Ovary (tissue), 9 donors: ENCODE data around the gene FANK1. TPM values are rescaled to one million over a fixed set of nuclear protein-coding genes. Genes with fewer than 3 reads are reported as not detected.

Experiments used
- DNase-seq, 5 donors: peaks; one replicate each; pipeline ENCODE4 v3.0.0-alpha.2; 2019 to 2020
- H3K27ac ChIP-seq, 2 donors: fragments of 200-600 bp; one replicate each; pipeline versions ENCODE4 v1.5.1 to v1.8.0; 2019 to 2022
- H3K27me3 ChIP-seq: fragments of 200-600 bp; one replicate; pipeline ENCODE4 v1.8.0; 2022
- H3K36me3 ChIP-seq: fragments of 200-600 bp; sonication (generic); one replicate; pipeline ENCODE4 v1.5.1; 2019
- H3K4me1 ChIP-seq: one replicate; pipeline ENCODE4 v1.8.1; 2013; ENCODE audit warnings: mild to moderate bottlenecking, moderate library complexity; ENCODE audit not compliant: insufficient read depth
- H3K4me3 ChIP-seq: fragments of 200-600 bp; sonication (generic); one replicate; pipeline ENCODE4 v1.5.1; 2017
- H3K9me3 ChIP-seq, 2 donors: fragments of 200-600 bp in 1 of 2; sonication (generic) in 1 of 2; one replicate each; pipeline versions ENCODE4 v1.5.1 to v1.8.1; 2013 to 2019; ENCODE audit warnings: mild to moderate bottlenecking in 1 of 2, moderate library complexity in 1 of 2
- CTCF ChIP-seq, 3 donors: fragments of 450-650 bp in 2 of 3; fragments of 200-600 bp in 1 of 3; IDR thresholded peaks; one replicate each; pipeline versions ENCODE4 v1.5.1 to v1.8.0; 2016 to 2022; ENCODE audit warnings: antibody characterized with exemption in 3 of 3, mild to moderate bottlenecking in 1 of 3
- EP300 ChIP-seq: sonication (generic); formaldehyde crosslinking; IDR thresholded peaks from one replicate; pipeline ENCODE4 v1.6.1; 2017; ENCODE audit warnings: antibody characterized with exemption
- POLR2A ChIP-seq: fragments of 450-650 bp; IDR thresholded peaks from one replicate; pipeline ENCODE4 v1.6.1; 2017; ENCODE audit warnings: antibody characterized with exemption, mild to moderate bottlenecking, moderate library complexity
- WGBS, 3 donors: extraction: QIAGEN DNeasy Blood & Tissue Kit in 1 of 3; methylation state at CpG; one replicate each; pipeline versions ENCODE4 v1.1.5 to v1.1.7; 2013 to 2017; 5-methylcytosine and 5-hydroxymethylcytosine counted together
- intact Hi-C, 4 donors: fragments of 100-400 bp; cut with DNase I; formaldehyde crosslinking; loops; one replicate each; pipeline versions ENCODE4 v1.11.0 to v1.15.1; 2022 to 2023
- polyA plus RNA-seq, 2 donors: library from polyadenylated mRNA; stranded (reverse); fragments of 200-250 nt in 1 of 2; fragments of 350-450 nt in 1 of 2; fragmentation: Illumina TruSeq in 1 of 2; extraction: RNeasy Lipid Tissue Mini Kit (QIAGEN cat#74804) in 1 of 2; gene quantifications; one replicate each; pipeline ENCODE4 v1.2.3, GENCODE V29; 2013 to 2014
- total RNA-seq, 7 donors: library from RNA; depleted of rRNA in 2 of 7; stranded (reverse); fragments of >200 nt in 2 of 7; fragmentation: NEBNext Ultra II Directional in 3 of 7; extraction: Animal tissue kit (Norgen Biotek cat#: 25700) in 3 of 7; gene quantifications; one replicate each; pipeline versions ENCODE4 v1.1.0 to v1.2.4, GENCODE V29; 2016 to 2023
- donor health status: DM: no; HTN: no; CAD: no; lungs with moderate emphysema.
- donor health status: DM: no; HTN: no; CAD: no.
- donor health status: Bipolar disorder and iron deficiency.
- donor health status: DM: yes; HTN: yes; CAD: no.
- donor health status: DM: no; HTN: no; CAD: no.
- donor health status: DM: yes; HTN: yes; CAD: no.

The FANK1 gene
- total and polyA plus RNA-seq, 9 donors: 4.9 to 27.0 (median 5.6) TPM

DNA sequence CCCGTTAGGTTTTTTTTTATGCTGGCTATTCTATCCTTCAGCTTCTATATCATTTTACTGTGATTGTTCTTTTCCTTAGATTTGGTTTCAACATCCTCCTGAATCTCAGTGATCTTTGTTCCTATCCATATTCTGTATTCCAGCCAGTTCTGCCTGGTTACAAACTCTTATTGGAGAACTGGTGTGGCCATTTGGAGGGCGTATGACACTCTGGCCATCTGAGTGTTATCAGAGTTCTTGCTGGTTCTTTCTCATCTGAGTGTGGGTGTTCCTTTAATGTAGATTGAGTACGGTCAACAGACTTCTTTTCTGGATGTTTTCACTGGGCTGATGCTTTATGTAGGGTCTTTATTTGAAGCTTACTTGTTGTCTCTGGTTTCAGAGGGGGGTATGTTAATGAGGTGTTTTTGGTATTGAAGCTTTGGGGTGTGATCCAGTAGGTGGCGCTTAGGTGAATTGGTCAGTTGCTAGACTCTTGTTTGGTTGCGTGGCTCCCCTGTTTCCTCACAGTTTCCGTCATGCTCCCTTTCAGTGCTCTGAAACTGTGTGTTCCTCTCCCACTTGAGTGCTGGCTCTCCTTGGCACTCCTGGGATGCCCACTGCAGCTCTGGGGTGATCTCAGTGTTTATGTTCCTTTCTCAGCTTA lies 80.7 kb downstream of the FANK1 start:
- Histone ChIP-seq H3K27ac (no peak overlapping the region), H3K9me3 (no peaks in the 10 kb centered on the region), H3K4me3 (no peak overlapping the region), H3K4me1 (peaks cover under 1% of the 10 kb centered on the region), H3K36me3 (no peaks in the 10 kb centered on the region), H3K27me3 (no peaks in the 10 kb centered on the region)
- 91 to 95% (median 93%) methylated on average over 6 of the region's 6 CpGs for WGBS, 3 donors
- TF ChIP-seq POLR2A: no peak
- no peak for TF ChIP-seq EP300
- TF ChIP-seq CTCF (IDR thresholded peaks at IDR 0.05): no peak
- intact Hi-C loops: loop anchor here in 1 of 4 donors (10.0 kb wide), 1 partner anchor 538 kb away; no protein-coding TSS in a partner anchor
- DNase-seq: no peak

GRCh38 chr10:125979976-125980375 lies 83.6 kb downstream of the FANK1 start:
- intact Hi-C loops: loop anchor here in 3 of 4 donors (2.0 to 10.0 kb wide), 5 partner anchors 405 to 535 kb away; partner anchors contain the start of gene ADAM12 (in 3 of the 3)
- H3K27ac ChIP-seq: no peak overlapping the region

DNA sequence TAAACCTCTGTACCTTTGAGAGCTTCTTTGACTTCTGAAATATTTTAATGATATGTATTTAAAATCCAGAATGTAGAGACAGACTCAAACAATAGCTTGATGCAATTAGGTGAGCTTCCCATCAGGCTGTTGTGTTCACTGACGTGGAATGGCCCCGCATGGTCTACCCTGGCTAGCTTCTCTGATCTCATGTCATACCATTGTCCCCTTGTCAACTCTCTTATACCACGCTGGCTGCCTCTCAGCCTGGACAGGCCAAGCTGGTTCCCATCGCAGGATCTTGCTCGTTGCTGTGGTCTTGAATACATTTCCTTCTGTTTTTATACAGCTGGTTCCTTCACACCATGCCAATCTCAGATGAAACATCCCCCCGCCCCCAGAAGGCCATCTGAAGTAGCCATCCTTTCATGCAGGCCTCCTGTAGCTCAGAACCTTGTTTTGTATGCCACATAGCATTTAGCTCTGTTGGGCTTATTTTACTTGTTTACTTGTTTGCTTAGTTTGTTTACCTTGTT lies 84.2 kb downstream of the FANK1 start:
- no peak overlapping the region for H3K4me3 ChIP-seq
- 73 to 90% (median 88%) methylated on average over 6 of the region's 6 CpGs for WGBS, 3 donors
- H3K27ac ChIP-seq: no peak overlapping the region
- no peaks in the 10 kb centered on the region for H3K36me3 ChIP-seq
- H3K9me3 ChIP-seq: no peaks in the 10 kb centered on the region
- H3K4me1 ChIP-seq: peaks cover 2% of the 10 kb centered on the region
- no peaks in the 10 kb centered on the region for H3K27me3 ChIP-seq
- intact Hi-C loops: loop anchor here in 3 of 4 donors (2.0 to 10.0 kb wide), 4 partner anchors 404 to 524 kb away; partner anchors contain the start of gene ADAM12 (in 3 of the 3)
- TF ChIP-seq POLR2A (no peak), EP300 (no peak), CTCF (IDR thresholded peaks at IDR 0.05) (no peak)
- DNase-seq: no peak

More at GRCh38 chr10:125979976-125980375, 83.6 kb downstream of the FANK1 start:
- Histone ChIP-seq H3K27me3 (no peaks in the 10 kb centered on the region), H3K9me3 (no peaks in the 10 kb centered on the region), H3K4me1 (peaks cover 2% of the 10 kb centered on the region), H3K4me3 (no peak overlapping the region), H3K36me3 (no peaks in the 10 kb centered on the region)
- no peak for TF ChIP-seq POLR2A
- no peak for TF ChIP-seq EP300
- TF ChIP-seq CTCF (IDR thresholded peaks at IDR 0.05): no peak
- 86 to 87% (median 87%) methylated on average over 7 of the region's 7 CpGs for WGBS, 3 donors
- DNase-seq: no peak

DNA sequence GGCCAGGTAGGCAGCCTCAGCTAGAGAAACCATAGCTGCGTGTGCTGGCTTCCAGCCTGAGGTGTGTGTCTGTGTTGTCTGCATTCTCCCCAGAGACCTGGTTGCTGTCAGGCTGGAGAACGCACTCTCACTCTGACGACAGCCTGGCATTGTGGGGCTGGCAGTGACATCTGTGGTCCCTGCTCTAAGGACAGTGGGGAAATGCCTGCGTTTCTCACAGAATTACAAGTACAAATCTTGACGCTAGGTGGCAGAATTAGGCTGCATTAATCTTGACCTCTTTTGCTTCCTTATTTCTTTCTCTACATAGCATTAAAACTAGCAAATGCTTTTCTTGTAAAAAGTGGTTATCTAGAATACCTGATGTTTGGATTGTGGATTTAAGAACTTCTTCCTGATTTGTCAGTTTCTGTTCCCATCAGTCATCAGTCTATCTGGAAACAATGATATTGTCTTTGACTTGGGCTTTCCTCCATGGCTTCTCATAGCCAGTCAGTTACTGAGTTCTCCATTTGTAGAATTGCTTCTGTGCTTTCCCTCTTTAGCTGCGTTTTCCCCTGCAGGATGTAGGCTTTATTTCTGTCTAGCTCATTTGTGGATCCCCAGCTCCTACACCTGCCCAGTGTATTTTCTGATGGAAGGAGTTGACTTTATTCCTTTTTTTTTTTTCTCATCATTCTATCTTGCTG lies 86.0 kb downstream of the FANK1 start:
- H3K4me3 ChIP-seq: no peak overlapping the region
- peak in 3 of 5 donors; percentile 28 to 56 (median 37) for DNase-seq
- no peaks in the 10 kb centered on the region for H3K36me3 ChIP-seq
- peaks cover 2% of the 10 kb centered on the region for H3K4me1 ChIP-seq
- H3K9me3 ChIP-seq: no peaks in the 10 kb centered on the region
- H3K27ac ChIP-seq: no peak overlapping the region
- H3K27me3 ChIP-seq: no peaks in the 10 kb centered on the region
- 14 to 20% (median 19%) methylated on average over 6 of the region's 6 CpGs for WGBS, 3 donors
- intact Hi-C loops: loop anchor here (2.0 to 10.0 kb wide), 6 partner anchors 320 to 522 kb away; partner anchors contain the start of gene ADAM12 (in 3 of the 4)
- TF ChIP-seq POLR2A (no peak), CTCF (IDR thresholded peaks at IDR 0.05) (peak; percentile 44 to 83 (median 73)), EP300 (no peak)
